HepG2 (cell line): ENCODE measurements around the gene B4GALT2. TPM values are rescaled to one million over a fixed set of nuclear protein-coding genes. Genes with fewer than 3 reads are reported as not detected.

ENCODE experiments used
- CC2D1A ChIP-seq: sonication (generic); formaldehyde crosslinking; IDR thresholded peaks from 2 replicates; pipeline ENCODE4 v1.8.1; 2023; ENCODE audit warnings: mild to moderate bottlenecking, missing genetic modification reagents
- DMAP1 ChIP-seq: IDR thresholded peaks from 2 replicates; pipeline ENCODE4 v1.6.1; 2016
- GATAD1 ChIP-seq: IDR thresholded peaks from 2 replicates; pipeline ENCODE4 v1.6.1; 2016; ENCODE audit warnings: missing genetic modification reagents, missing compliant biosample characterization
- KDM5B ChIP-seq: sonication (generic); formaldehyde crosslinking; IDR thresholded peaks from 2 replicates; pipeline ENCODE4 v1.4.0; 2020; ENCODE audit warnings: missing genetic modification reagents, mild to moderate bottlenecking, borderline replicate concordance
- MLX ChIP-seq: IDR thresholded peaks from 2 replicates; pipeline ENCODE4 v1.6.1; 2016
- MTA1 ChIP-seq: sonication (generic); formaldehyde crosslinking; IDR thresholded peaks from 2 replicates; pipeline ENCODE4 v1.4.0; 2020; ENCODE audit warnings: missing genetic modification reagents, mild to moderate bottlenecking, borderline replicate concordance
- SOX13 ChIP-seq, 3 experiments: fragments of 450-650 bp in 1 of 3; sonication (generic) in 1 of 3; formaldehyde crosslinking in 1 of 3; IDR thresholded peaks in 2 of 3; conservative IDR thresholded peaks in 1 of 3; 2 replicates each; pipeline versions ENCODE4 v1.5.0 to v1.6.1; 2016 to 2020; ENCODE audit warnings: antibody characterized with exemption in 1 of 3, mild to moderate bottlenecking in 1 of 3, missing compliant biosample characterization in 1 of 3, missing genetic modification reagents in 1 of 3, moderate library complexity in 1 of 3
- SRY ChIP-seq: sonication (generic); formaldehyde crosslinking; IDR thresholded peaks from 2 replicates; pipeline ENCODE4 v1.8.0; 2022; ENCODE audit warnings: mild to moderate bottlenecking, missing genetic modification reagents
- TCF7L2 ChIP-seq: IDR thresholded peaks from 2 replicates; pipeline ENCODE4 v1.6.1; 2011; ENCODE audit warnings: mild to moderate bottlenecking, low read depth, low read length, moderate library complexity
- ZBTB43 ChIP-seq: sonication (generic); formaldehyde crosslinking; conservative IDR thresholded peaks from 2 replicates; pipeline ENCODE4 v1.4.0; 2020; ENCODE audit warnings: missing genetic modification reagents
- ZFP82 ChIP-seq: sonication (generic); formaldehyde crosslinking; IDR thresholded peaks from 2 replicates; pipeline ENCODE4 v1.5.1; 2020; ENCODE audit warnings: mild to moderate bottlenecking, missing genetic modification reagents, borderline replicate concordance
- ZNF230 ChIP-seq: sonication (generic); formaldehyde crosslinking; IDR thresholded peaks from 2 replicates; pipeline ENCODE4 v1.4.0; 2020; ENCODE audit warnings: mild to moderate bottlenecking, missing genetic modification reagents
- ZNF232 ChIP-seq: sonication (generic); formaldehyde crosslinking; IDR thresholded peaks from 2 replicates; pipeline ENCODE4 v1.4.0; 2020; ENCODE audit warnings: missing genetic modification reagents, borderline replicate concordance
- ZNF552 ChIP-seq: sonication (generic); formaldehyde crosslinking; IDR thresholded peaks from 2 replicates; pipeline ENCODE4 v1.9.0; 2022; ENCODE audit warnings: missing genetic modification reagents, mild to moderate bottlenecking, borderline replicate concordance
- ZNF724P ChIP-seq: sonication (generic); formaldehyde crosslinking; IDR thresholded peaks from 2 replicates; pipeline ENCODE4 v1.8.0; 2022; ENCODE audit warnings: missing genetic modification reagents, borderline replicate concordance
- ZNF761 ChIP-seq: sonication (generic); formaldehyde crosslinking; conservative IDR thresholded peaks from 2 replicates; pipeline ENCODE4 v1.4.0; 2020; ENCODE audit warnings: mild to moderate bottlenecking, missing genetic modification reagents
- polyA plus RNA-seq, 8 experiments: library from polyadenylated mRNA; depleted of rRNA in 3 of 8; stranded (reverse) in 7 of 8; unstranded in 1 of 8; fragments of >200 nt; fragmentation: Illumina TruSeq in 4 of 8; extraction: Trizol in 4 of 8; gene quantifications; 2 replicates each; pipeline versions ENCODE4 v1.2.1 to v1.2.3, GENCODE V29; 2011 to 2016; ENCODE audit warnings: low read depth in 4 of 8, missing spikeins in 1 of 8, mixed read lengths in 1 of 8; ENCODE audit not compliant: insufficient read depth in 1 of 8
- total RNA-seq, 5 experiments: library from RNA; depleted of rRNA; stranded (reverse); fragments of >200 nt; fragmentation: Illumina TruSeq; extraction: Trizol; gene quantifications; 2 replicates each; pipeline ENCODE4 v1.2.3, GENCODE V29; 2016; ENCODE audit warnings: low read depth in 1 of 5
- TF ChIP-seq, protein P1 (sequence below): sonication (generic); formaldehyde crosslinking; IDR thresholded peaks from 2 replicates; pipeline ENCODE4 v1.4.0; 2020; ENCODE audit warnings: missing genetic modification reagents, borderline replicate concordance
- TF ChIP-seq, protein P2 (sequence below): sonication (generic); formaldehyde crosslinking; IDR thresholded peaks from 2 replicates; pipeline ENCODE4 v1.4.0; 2020; ENCODE audit warnings: missing genetic modification reagents

Gene B4GALT2
- total and polyA plus RNA-seq, 2 of the 13 experiments (the other 11 are each of a cell fraction or from before 2014, with no cell fraction given): 41.9 to 78.0 TPM

DNA sequence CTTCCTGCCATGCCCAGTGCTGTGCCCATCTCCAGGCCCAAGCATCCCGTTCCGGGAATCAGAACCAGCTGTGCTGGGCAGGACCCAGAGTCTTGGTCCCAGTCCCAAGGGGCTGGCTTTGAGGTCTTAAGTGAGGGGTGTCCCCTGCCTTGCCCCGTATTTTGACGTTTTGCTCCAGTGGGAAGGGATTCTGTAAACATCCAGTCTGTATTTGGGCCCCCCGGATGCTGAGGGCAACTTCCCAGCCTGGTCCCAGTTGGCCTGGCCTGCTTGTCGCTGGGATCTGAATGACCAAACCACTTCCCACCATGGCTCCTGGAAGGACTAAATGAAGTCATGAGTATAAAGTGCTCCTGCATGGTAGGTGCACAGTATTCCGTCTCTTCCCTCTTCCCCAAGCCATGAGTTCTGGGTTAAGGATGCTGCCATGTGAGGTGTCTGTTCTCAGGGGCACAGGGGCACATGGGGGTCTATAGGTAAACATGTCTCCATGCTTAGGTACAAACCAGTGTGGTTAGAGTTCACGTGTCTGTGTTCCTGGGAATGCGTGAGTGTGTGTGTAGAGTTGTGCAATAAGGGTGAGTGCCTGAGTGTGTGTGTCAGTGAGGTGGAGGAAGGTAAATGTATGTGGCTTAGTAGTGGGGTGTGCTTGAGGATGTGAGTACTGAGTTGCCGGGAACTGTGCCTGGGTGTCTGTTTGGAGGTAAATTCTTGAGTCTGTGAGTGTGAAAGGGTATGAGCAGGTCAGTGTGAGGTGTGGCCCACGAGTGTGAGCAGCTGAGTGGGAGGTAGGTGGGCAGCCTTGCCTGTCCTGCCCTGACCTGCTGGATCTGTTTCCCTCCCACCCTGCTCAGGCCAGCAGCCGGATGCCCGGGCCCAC lies 1.5 kb downstream of the B4GALT2 start (continued):
- TF ChIP-seq, protein P1, sequence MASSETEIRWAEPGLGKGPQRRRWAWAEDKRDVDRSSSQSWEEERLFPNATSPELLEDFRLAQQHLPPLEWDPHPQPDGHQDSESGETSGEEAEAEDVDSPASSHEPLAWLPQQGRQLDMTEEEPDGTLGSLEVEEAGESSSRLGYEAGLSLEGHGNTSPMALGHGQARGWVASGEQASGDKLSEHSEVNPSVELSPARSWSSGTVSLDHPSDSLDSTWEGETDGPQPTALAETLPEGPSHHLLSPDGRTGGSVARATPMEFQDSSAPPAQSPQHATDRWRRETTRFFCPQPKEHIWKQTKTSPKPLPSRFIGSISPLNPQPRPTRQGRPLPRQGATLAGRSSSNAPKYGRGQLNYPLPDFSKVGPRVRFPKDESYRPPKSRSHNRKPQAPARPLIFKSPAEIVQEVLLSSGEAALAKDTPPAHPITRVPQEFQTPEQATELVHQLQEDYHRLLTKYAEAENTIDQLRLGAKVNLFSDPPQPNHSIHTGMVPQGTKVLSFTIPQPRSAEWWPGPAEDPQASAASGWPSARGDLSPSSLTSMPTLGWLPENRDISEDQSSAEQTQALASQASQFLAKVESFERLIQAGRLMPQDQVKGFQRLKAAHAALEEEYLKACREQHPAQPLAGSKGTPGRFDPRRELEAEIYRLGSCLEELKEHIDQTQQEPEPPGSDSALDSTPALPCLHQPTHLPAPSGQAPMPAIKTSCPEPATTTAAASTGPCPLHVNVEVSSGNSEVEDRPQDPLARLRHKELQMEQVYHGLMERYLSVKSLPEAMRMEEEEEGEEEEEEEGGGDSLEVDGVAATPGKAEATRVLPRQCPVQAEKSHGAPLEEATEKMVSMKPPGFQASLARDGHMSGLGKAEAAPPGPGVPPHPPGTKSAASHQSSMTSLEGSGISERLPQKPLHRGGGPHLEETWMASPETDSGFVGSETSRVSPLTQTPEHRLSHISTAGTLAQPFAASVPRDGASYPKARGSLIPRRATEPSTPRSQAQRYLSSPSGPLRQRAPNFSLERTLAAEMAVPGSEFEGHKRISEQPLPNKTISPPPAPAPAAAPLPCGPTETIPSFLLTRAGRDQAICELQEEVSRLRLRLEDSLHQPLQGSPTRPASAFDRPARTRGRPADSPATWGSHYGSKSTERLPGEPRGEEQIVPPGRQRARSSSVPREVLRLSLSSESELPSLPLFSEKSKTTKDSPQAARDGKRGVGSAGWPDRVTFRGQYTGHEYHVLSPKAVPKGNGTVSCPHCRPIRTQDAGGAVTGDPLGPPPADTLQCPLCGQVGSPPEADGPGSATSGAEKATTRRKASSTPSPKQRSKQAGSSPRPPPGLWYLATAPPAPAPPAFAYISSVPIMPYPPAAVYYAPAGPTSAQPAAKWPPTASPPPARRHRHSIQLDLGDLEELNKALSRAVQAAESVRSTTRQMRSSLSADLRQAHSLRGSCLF (CRISPR knock-in tag): no peak
- TF ChIP-seq MLX: no peak
- TF ChIP-seq ZBTB43: peak; percentile 70; the same call in 1 of the 2 replicates
- no peak for TF ChIP-seq ZNF552
- TF ChIP-seq ZNF230: peak; percentile 31; the same call in 1 of the 2 replicates
- TF ChIP-seq, protein P2, sequence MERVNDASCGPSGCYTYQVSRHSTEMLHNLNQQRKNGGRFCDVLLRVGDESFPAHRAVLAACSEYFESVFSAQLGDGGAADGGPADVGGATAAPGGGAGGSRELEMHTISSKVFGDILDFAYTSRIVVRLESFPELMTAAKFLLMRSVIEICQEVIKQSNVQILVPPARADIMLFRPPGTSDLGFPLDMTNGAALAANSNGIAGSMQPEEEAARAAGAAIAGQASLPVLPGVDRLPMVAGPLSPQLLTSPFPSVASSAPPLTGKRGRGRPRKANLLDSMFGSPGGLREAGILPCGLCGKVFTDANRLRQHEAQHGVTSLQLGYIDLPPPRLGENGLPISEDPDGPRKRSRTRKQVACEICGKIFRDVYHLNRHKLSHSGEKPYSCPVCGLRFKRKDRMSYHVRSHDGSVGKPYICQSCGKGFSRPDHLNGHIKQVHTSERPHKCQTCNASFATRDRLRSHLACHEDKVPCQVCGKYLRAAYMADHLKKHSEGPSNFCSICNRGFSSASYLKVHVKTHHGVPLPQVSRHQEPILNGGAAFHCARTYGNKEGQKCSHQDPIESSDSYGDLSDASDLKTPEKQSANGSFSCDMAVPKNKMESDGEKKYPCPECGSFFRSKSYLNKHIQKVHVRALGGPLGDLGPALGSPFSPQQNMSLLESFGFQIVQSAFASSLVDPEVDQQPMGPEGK (CRISPR knock-in tag): 0 out of 2 replicates have a peak, but pooled peaks have one; percentile 13
- 0 out of 2 replicates have a peak, but pooled peaks have one; percentile 64 for TF ChIP-seq ZNF761 (CRISPR knock-in tag)
- TF ChIP-seq DMAP1 (CRISPR knock-in tag): no peak
- TF ChIP-seq SRY: 0 out of 2 replicates have a peak, but pooled peaks have one; percentile 32
- no peak for TF ChIP-seq KDM5B
- TF ChIP-seq CC2D1A: no peak
- no peak for TF ChIP-seq SOX13 (IDR thresholded peaks at IDR 0.05)
- no peak for TF ChIP-seq SOX13 (CRISPR knock-in tag; conservative IDR thresholded peaks at IDR 0.05 in 1 of 2, IDR thresholded peaks at IDR 0.05 in 1 of 2)
- no peak for TF ChIP-seq ZFP82 (CRISPR knock-in tag)
- no peak for TF ChIP-seq ZNF724P (CRISPR knock-in tag)
- 0 out of 2 replicates have a peak, but pooled peaks have one; percentile 6 for TF ChIP-seq MTA1 (CRISPR knock-in tag)
- TF ChIP-seq GATAD1: no peak; the same call in 1 of the 2 replicates
- no peak for TF ChIP-seq TCF7L2
- TF ChIP-seq ZNF232 (CRISPR knock-in tag): no peak
